ENCODE measurements around the gene RAMACL. TPM values are rescaled to one million over a fixed set of nuclear protein-coding genes. Genes with fewer than 3 reads are reported as not detected.

Gene RAMACL
- total RNA-seq, 1 donor from 2014 or later = 0.85 TPM

GRCh38 chr6:166533205-166533824, 53.2 kb downstream of the RAMACL start:
- H3K9me3 Mint-ChIP-seq = peaks cover 5% of the 10 kb centered on the region
- H3K4me3 Mint-ChIP-seq = no peak overlapping the region
- no peak for TF ChIP-seq CTCF (conservative IDR thresholded peaks at IDR 0.05)
- H3K36me3 Mint-ChIP-seq = peaks cover 12% of the 10 kb centered on the region
- H3K27ac Mint-ChIP-seq = no peak overlapping the region
- H3K4me1 Mint-ChIP-seq (ENCODE audit: unreplicated experiment) = no peaks in the 10 kb centered on the region
- DNase-seq (ENCODE audit: extremely low spot score, unreplicated experiment) = no peak
- no peaks in the 10 kb centered on the region for H3K27me3 Mint-ChIP-seq

Other genes with a start within 250 kb of the RAMACL start
- 29.5 and 36.0 TPM in 2 replicates for gene SFT2D1, start 244.1 kb downstream of the RAMACL start, total RNA-seq (ENCODE audit: low replicate concordance)
- 40.9 and 45.8 TPM in 2 replicates for gene MPC1, start 203.7 kb downstream of the RAMACL start, total RNA-seq (ENCODE audit: low replicate concordance)
- 23.8 and 39.1 TPM in 2 replicates for gene RPS6KA2, start 40.6 kb upstream of the RAMACL start, total RNA-seq (ENCODE audit: low replicate concordance)

All from type B pancreatic cell (in vitro differentiated cells).